GM12891 (cell line): Measurements from ENCODE around the gene ZBTB7A.

Experiments
- PAX5 ChIP-seq: IDR thresholded peaks from 2 replicates; pipeline ENCODE4 v1.6.1; 2011; ENCODE audit warnings: low read length, moderate library complexity, mild to moderate bottlenecking; ENCODE audit not compliant: insufficient read depth, severe bottlenecking
- POLR2A ChIP-seq: IDR thresholded peaks from 2 replicates; pipeline ENCODE4 v1.6.1; 2011; ENCODE audit warnings: low read depth, low read length, control low read depth
- POLR2AphosphoS5 ChIP-seq: IDR thresholded peaks from 2 replicates; pipeline ENCODE4 v1.6.1; 2011; ENCODE audit warnings: low read depth, low read length, control low read depth
- POU2F2 ChIP-seq: IDR thresholded peaks from 2 replicates; pipeline ENCODE4 v1.6.1; 2011; ENCODE audit warnings: low read depth, mild to moderate bottlenecking, control low read depth, low read length, moderate library complexity
- TAF1 ChIP-seq: IDR thresholded peaks from 2 replicates; pipeline ENCODE4 v1.6.1; 2011; ENCODE audit warnings: low read depth, low read length, control low read depth

GRCh38 chr19:4052993-4053422 is 13.7 kb downstream of the ZBTB7A start:
- TF ChIP-seq POLR2A = no peak
- no peak for TF ChIP-seq POLR2AphosphoS5
- TF ChIP-seq TAF1 = no peak
- no peak for TF ChIP-seq PAX5
- no peak for TF ChIP-seq POU2F2
